CD4-positive, alpha-beta T cell treated with Interleukin-17A for 4 hours (primary cell): ENCODE measurements around the gene GAST.

Experiments used
- DNase-seq: peaks from one replicate; pipeline ENCODE4 v3.0.0-alpha.2; 2020; ENCODE audit warnings: mixed read lengths

Gene GAST

GRCh38 chr17:41750862-41751261 is 38.7 kb downstream of the GAST start:
- no peak for DNase-seq

GRCh38 chr17:41751288-41751687 is 39.2 kb downstream of the GAST start:
- DNase-seq, result no peak

- DNase-seq, result no peak
Measured at GRCh38 chr17:41754066-41754465, 41.9 kb downstream of the GAST start.

GRCh38 chr17:41758601-41759000 is 46.5 kb downstream of the GAST start:
- DNase-seq, result no peak

GRCh38 chr17:41760878-41761277 is 48.7 kb downstream of the GAST start:
- DNase-seq, result no peak

GRCh38 chr17:41762391-41762790 is 50.3 kb downstream of the GAST start:
- no peak for DNase-seq

- no peak for DNase-seq
Measured at GRCh38 chr17:41762841-41763240, 50.7 kb downstream of the GAST start.

GRCh38 chr17:41763327-41763726 is 51.2 kb downstream of the GAST start:
- no peak for DNase-seq
